Measurements from ENCODE around the gene PRDM10. TPM values are rescaled to one million over a fixed set of nuclear protein-coding genes. Genes with fewer than 3 reads are reported as not detected.

The PRDM10 gene, protein sequence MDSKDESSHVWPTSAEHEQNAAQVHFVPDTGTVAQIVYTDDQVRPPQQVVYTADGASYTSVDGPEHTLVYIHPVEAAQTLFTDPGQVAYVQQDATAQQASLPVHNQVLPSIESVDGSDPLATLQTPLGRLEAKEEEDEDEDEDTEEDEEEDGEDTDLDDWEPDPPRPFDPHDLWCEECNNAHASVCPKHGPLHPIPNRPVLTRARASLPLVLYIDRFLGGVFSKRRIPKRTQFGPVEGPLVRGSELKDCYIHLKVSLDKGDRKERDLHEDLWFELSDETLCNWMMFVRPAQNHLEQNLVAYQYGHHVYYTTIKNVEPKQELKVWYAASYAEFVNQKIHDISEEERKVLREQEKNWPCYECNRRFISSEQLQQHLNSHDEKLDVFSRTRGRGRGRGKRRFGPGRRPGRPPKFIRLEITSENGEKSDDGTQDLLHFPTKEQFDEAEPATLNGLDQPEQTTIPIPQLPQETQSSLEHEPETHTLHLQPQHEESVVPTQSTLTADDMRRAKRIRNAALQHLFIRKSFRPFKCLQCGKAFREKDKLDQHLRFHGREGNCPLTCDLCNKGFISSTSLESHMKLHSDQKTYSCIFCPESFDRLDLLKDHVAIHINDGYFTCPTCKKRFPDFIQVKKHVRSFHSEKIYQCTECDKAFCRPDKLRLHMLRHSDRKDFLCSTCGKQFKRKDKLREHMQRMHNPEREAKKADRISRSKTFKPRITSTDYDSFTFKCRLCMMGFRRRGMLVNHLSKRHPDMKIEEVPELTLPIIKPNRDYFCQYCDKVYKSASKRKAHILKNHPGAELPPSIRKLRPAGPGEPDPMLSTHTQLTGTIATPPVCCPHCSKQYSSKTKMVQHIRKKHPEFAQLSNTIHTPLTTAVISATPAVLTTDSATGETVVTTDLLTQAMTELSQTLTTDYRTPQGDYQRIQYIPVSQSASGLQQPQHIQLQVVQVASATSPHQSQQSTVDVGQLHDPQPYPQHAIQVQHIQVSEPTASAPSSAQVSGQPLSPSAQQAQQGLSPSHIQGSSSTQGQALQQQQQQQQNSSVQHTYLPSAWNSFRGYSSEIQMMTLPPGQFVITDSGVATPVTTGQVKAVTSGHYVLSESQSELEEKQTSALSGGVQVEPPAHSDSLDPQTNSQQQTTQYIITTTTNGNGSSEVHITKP
- 15.8 to 18.9 TPM (median 17.9 TPM) in 3 replicates for total RNA-seq (2021)
- percentile 73 among the genes with signal in this experiment for Bru-seq, nascent RNA
- long read RNA-seq, experiment 1, full-length matches to known transcripts = 13 of 44 reads
- long read RNA-seq, experiment 1, partial matches to known transcripts = 12 of 44 reads
- long read RNA-seq, experiment 1, other reads (novel, unspliced or antisense) = 19 of 44 reads
- long read RNA-seq, experiment 2, partial matches to known transcripts = 4 of 21 reads
- long read RNA-seq, experiment 2, other reads (novel, unspliced or antisense) = 17 of 21 reads
- long read RNA-seq, experiment 3, partial matches to known transcripts = 4 of 5 reads
- long read RNA-seq, experiment 3, other reads (novel, unspliced or antisense) = 1 of 5 reads

DNA sequence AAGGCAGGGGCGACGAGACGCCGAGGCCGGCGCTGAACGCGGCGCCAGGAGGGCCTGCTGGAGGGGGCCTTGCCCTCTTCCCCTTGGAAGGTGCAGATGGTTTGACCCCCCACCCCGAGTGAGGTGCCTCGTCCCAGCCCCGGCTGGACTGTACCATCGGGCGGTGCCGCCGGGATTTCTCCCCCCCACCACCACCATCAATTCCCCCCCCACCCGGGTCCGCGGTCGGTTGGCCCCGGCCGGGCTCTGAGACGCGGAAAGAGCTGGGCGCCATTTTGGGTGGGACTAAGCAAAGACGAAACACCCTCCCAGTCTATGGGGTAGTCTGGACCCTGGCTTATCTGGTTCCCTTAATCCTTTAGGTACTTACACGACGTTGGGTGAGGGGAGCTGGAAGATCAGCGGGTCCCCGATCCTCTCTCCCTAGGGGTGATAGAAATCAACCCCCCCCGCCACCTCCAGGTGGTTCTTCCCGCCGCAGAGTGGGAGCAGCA, at the start of gene PRDM10:
Gene PRDM10, minus strand, starts transcription at position 484 of the 494 bp plus-strand sequence. CDS start 41,871 bp downstream, outside the sequence.
- ChIA-PET CTCF (interaction anchor here (0.5 to 2.9 kb wide), 10 partner anchors 10 to 190 kb away, joined by 3 to 12 read pairs (median 4); no protein-coding TSS in a partner anchor), POLR2A (interaction anchor here (0.6 to 2.2 kb wide), 14 partner anchors 10 to 518 kb away, joined by 3 to 16 read pairs (median 4); partner anchors contain the start of gene NFRKB)
- 0 out of 2 replicates have a peak, but pooled peaks cover 5% of the 10 kb centered on the region for H3K9me3 Mint-ChIP-seq
- H3K4me1 Mint-ChIP-seq = peaks cover 34% of the 10 kb centered on the region
- ATAC-seq = peak; percentile 68
- peak within 1 kb of the TSS; percentile 100 for H3K27ac Mint-ChIP-seq
- DNase-seq (ENCODE audit: low spot score) = peak; percentile 87
- H3K36me3 Mint-ChIP-seq = peaks cover under 1% of the 10 kb centered on the region; the same call in 1 of the 2 replicates
- peak within 1 kb of the TSS; percentile 95 for H3K4me3 Mint-ChIP-seq
- no peaks in the 10 kb centered on the region for H3K27me3 Mint-ChIP-seq (ENCODE audit: low read depth)
- TF ChIP-seq NFE2L1 (CRISPR knock-in tag; IDR thresholded peaks at IDR 0.05) (0 out of 2 replicates have a peak, but pooled peaks have one; percentile 27), MYBL2 (CRISPR knock-in tag; IDR thresholded peaks at IDR 0.05) (peak; percentile 66; the same call in 1 of the 2 replicates), MXD4 (CRISPR knock-in tag; IDR thresholded peaks at IDR 0.05; ENCODE audit: borderline replicate concordance) (no peak), ZNF423 (CRISPR knock-in tag; IDR thresholded peaks at IDR 0.05) (no peak), CREM (CRISPR knock-in tag; IDR thresholded peaks at IDR 0.05) (no peak), ETV6 (CRISPR knock-in tag; IDR thresholded peaks at IDR 0.05) (no peak), ZNF416 (CRISPR knock-in tag; IDR thresholded peaks at IDR 0.05) (no peak), GTF2I (CRISPR knock-in tag; conservative IDR thresholded peaks at IDR 0.05) (no peak), PRRX2 (CRISPR knock-in tag; IDR thresholded peaks at IDR 0.05) (no peak), FOXP1 (CRISPR knock-in tag; IDR thresholded peaks at IDR 0.05; ENCODE audit: borderline replicate concordance) (peak; percentile 56; the same call in 1 of the 2 replicates)
- TF ChIP-seq, protein P1, sequence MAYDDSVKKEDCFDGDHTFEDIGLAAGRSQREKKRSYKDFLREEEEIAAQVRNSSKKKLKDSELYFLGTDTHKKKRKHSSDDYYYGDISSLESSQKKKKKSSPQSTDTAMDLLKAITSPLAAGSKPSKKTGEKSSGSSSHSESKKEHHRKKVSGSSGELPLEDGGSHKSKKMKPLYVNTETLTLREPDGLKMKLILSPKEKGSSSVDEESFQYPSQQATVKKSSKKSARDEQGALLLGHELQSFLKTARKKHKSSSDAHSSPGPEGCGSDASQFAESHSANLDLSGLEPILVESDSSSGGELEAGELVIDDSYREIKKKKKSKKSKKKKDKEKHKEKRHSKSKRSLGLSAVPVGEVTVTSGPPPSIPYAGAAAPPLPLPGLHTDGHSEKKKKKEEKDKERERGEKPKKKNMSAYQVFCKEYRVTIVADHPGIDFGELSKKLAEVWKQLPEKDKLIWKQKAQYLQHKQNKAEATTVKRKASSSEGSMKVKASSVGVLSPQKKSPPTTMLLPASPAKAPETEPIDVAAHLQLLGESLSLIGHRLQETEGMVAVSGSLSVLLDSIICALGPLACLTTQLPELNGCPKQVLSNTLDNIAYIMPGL (CRISPR knock-in tag; IDR thresholded peaks at IDR 0.05) = no peak
- TF ChIP-seq, protein P2, sequence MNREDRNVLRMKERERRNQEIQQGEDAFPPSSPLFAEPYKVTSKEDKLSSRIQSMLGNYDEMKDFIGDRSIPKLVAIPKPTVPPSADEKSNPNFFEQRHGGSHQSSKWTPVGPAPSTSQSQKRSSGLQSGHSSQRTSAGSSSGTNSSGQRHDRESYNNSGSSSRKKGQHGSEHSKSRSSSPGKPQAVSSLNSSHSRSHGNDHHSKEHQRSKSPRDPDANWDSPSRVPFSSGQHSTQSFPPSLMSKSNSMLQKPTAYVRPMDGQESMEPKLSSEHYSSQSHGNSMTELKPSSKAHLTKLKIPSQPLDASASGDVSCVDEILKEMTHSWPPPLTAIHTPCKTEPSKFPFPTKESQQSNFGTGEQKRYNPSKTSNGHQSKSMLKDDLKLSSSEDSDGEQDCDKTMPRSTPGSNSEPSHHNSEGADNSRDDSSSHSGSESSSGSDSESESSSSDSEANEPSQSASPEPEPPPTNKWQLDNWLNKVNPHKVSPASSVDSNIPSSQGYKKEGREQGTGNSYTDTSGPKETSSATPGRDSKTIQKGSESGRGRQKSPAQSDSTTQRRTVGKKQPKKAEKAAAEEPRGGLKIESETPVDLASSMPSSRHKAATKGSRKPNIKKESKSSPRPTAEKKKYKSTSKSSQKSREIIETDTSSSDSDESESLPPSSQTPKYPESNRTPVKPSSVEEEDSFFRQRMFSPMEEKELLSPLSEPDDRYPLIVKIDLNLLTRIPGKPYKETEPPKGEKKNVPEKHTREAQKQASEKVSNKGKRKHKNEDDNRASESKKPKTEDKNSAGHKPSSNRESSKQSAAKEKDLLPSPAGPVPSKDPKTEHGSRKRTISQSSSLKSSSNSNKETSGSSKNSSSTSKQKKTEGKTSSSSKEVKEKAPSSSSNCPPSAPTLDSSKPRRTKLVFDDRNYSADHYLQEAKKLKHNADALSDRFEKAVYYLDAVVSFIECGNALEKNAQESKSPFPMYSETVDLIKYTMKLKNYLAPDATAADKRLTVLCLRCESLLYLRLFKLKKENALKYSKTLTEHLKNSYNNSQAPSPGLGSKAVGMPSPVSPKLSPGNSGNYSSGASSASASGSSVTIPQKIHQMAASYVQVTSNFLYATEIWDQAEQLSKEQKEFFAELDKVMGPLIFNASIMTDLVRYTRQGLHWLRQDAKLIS (CRISPR knock-in tag; IDR thresholded peaks at IDR 0.05; ENCODE audit: borderline replicate concordance) = no peak
- TF ChIP-seq, protein P3, sequence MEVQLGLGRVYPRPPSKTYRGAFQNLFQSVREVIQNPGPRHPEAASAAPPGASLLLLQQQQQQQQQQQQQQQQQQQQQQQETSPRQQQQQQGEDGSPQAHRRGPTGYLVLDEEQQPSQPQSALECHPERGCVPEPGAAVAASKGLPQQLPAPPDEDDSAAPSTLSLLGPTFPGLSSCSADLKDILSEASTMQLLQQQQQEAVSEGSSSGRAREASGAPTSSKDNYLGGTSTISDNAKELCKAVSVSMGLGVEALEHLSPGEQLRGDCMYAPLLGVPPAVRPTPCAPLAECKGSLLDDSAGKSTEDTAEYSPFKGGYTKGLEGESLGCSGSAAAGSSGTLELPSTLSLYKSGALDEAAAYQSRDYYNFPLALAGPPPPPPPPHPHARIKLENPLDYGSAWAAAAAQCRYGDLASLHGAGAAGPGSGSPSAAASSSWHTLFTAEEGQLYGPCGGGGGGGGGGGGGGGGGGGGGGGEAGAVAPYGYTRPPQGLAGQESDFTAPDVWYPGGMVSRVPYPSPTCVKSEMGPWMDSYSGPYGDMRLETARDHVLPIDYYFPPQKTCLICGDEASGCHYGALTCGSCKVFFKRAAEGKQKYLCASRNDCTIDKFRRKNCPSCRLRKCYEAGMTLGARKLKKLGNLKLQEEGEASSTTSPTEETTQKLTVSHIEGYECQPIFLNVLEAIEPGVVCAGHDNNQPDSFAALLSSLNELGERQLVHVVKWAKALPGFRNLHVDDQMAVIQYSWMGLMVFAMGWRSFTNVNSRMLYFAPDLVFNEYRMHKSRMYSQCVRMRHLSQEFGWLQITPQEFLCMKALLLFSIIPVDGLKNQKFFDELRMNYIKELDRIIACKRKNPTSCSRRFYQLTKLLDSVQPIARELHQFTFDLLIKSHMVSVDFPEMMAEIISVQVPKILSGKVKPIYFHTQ (CRISPR knock-in tag; IDR thresholded peaks at IDR 0.05) = no peak
- TF ChIP-seq, protein P4, sequence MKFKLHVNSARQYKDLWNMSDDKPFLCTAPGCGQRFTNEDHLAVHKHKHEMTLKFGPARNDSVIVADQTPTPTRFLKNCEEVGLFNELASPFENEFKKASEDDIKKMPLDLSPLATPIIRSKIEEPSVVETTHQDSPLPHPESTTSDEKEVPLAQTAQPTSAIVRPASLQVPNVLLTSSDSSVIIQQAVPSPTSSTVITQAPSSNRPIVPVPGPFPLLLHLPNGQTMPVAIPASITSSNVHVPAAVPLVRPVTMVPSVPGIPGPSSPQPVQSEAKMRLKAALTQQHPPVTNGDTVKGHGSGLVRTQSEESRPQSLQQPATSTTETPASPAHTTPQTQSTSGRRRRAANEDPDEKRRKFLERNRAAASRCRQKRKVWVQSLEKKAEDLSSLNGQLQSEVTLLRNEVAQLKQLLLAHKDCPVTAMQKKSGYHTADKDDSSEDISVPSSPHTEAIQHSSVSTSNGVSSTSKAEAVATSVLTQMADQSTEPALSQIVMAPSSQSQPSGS (CRISPR knock-in tag; IDR thresholded peaks at IDR 0.05; ENCODE audit: borderline replicate concordance, low read depth) = no peak
- TF ChIP-seq, protein P5, sequence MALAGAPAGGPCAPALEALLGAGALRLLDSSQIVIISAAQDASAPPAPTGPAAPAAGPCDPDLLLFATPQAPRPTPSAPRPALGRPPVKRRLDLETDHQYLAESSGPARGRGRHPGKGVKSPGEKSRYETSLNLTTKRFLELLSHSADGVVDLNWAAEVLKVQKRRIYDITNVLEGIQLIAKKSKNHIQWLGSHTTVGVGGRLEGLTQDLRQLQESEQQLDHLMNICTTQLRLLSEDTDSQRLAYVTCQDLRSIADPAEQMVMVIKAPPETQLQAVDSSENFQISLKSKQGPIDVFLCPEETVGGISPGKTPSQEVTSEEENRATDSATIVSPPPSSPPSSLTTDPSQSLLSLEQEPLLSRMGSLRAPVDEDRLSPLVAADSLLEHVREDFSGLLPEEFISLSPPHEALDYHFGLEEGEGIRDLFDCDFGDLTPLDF (CRISPR knock-in tag; IDR thresholded peaks at IDR 0.05) = no peak
- TF ChIP-seq, protein P6, sequence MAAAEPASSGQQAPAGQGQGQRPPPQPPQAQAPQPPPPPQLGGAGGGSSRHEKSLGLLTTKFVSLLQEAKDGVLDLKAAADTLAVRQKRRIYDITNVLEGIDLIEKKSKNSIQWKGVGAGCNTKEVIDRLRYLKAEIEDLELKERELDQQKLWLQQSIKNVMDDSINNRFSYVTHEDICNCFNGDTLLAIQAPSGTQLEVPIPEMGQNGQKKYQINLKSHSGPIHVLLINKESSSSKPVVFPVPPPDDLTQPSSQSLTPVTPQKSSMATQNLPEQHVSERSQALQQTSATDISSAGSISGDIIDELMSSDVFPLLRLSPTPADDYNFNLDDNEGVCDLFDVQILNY (CRISPR knock-in tag; IDR thresholded peaks at IDR 0.05) = no peak; the same call in 1 of the 2 replicates
- TF ChIP-seq, protein P7, sequence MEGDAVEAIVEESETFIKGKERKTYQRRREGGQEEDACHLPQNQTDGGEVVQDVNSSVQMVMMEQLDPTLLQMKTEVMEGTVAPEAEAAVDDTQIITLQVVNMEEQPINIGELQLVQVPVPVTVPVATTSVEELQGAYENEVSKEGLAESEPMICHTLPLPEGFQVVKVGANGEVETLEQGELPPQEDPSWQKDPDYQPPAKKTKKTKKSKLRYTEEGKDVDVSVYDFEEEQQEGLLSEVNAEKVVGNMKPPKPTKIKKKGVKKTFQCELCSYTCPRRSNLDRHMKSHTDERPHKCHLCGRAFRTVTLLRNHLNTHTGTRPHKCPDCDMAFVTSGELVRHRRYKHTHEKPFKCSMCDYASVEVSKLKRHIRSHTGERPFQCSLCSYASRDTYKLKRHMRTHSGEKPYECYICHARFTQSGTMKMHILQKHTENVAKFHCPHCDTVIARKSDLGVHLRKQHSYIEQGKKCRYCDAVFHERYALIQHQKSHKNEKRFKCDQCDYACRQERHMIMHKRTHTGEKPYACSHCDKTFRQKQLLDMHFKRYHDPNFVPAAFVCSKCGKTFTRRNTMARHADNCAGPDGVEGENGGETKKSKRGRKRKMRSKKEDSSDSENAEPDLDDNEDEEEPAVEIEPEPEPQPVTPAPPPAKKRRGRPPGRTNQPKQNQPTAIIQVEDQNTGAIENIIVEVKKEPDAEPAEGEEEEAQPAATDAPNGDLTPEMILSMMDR (IDR thresholded peaks at IDR 0.05) = no peak
